GM08714 (cell line): ENCODE measurements around the gene CHN2.

Experiments used
- H3K4me3 ChIP-seq: fragments of 200-500 bp; sonication (Bioruptor generic); 2 replicates; pipeline ENCODE4 v1.5.1; 2014; ENCODE audit warnings: mild to moderate bottlenecking, low read length, inconsistent platforms
- ZNF274 ChIP-seq: IDR thresholded peaks from 2 replicates; pipeline ENCODE4 v1.6.1; 2012; ENCODE audit warnings: mild to moderate bottlenecking, low read depth, low read length

CHN2 gene

GRCh38 chr7:29342761-29343160 lies 148.2 kb downstream of the CHN2 start:
- no peak for TF ChIP-seq ZNF274
- H3K4me3 ChIP-seq, result no peak overlapping the region

GRCh38 chr7:29343399-29343798 lies 148.8 kb downstream of the CHN2 start:
- H3K4me3 ChIP-seq, result no peak overlapping the region
- no peak for TF ChIP-seq ZNF274

GRCh38 chr7:29344334-29344978 lies 149.9 kb downstream of the CHN2 start:
- no peak overlapping the region for H3K4me3 ChIP-seq
- TF ChIP-seq ZNF274, result no peak

- no peak for TF ChIP-seq ZNF274
- no peak overlapping the region for H3K4me3 ChIP-seq
These were observed 151.0 kb downstream of the CHN2 start for GRCh38 chr7:29345590-29345989.

- no peak for TF ChIP-seq ZNF274
These were observed 151.8 kb downstream of the CHN2 start for GRCh38 chr7:29346231-29346978.

GRCh38 chr7:29349362-29349761 lies 154.8 kb downstream of the CHN2 start:
- TF ChIP-seq ZNF274, result no peak

More at GRCh38 chr7:29346231-29346978, 151.8 kb downstream of the CHN2 start:
- H3K4me3 ChIP-seq, result no peak overlapping the region

GRCh38 chr7:29350351-29350750 lies 155.8 kb downstream of the CHN2 start:
- TF ChIP-seq ZNF274, result no peak
- no peak overlapping the region for H3K4me3 ChIP-seq

More at GRCh38 chr7:29349362-29349761, 154.8 kb downstream of the CHN2 start:
- H3K4me3 ChIP-seq, result no peak overlapping the region

GRCh38 chr7:29352041-29352440 lies 157.5 kb downstream of the CHN2 start:
- TF ChIP-seq ZNF274, result no peak
- no peak overlapping the region for H3K4me3 ChIP-seq

- no peak overlapping the region for H3K4me3 ChIP-seq
- TF ChIP-seq ZNF274, result no peak
These were observed 159.2 kb downstream of the CHN2 start for GRCh38 chr7:29353810-29354209.

- no peak for TF ChIP-seq ZNF274
- no peak overlapping the region for H3K4me3 ChIP-seq
These were observed 159.8 kb downstream of the CHN2 start for GRCh38 chr7:29354340-29354739.

- TF ChIP-seq ZNF274, result no peak
- no peak overlapping the region for H3K4me3 ChIP-seq
These were observed 160.8 kb downstream of the CHN2 start for GRCh38 chr7:29355388-29355787.

- TF ChIP-seq ZNF274, result no peak
These were observed 162.1 kb downstream of the CHN2 start for GRCh38 chr7:29356631-29357030.

GRCh38 chr7:29359482-29360093 lies 165.0 kb downstream of the CHN2 start:
- TF ChIP-seq ZNF274, result no peak
- H3K4me3 ChIP-seq, result no peak overlapping the region

More at GRCh38 chr7:29356631-29357030, 162.1 kb downstream of the CHN2 start:
- H3K4me3 ChIP-seq, result no peak overlapping the region

GRCh38 chr7:29360633-29361625 lies 166.4 kb downstream of the CHN2 start:
- no peak overlapping the region for H3K4me3 ChIP-seq
- TF ChIP-seq ZNF274, result no peak
